Measurements from ENCODE around the gene ACTR3.

DNA sequence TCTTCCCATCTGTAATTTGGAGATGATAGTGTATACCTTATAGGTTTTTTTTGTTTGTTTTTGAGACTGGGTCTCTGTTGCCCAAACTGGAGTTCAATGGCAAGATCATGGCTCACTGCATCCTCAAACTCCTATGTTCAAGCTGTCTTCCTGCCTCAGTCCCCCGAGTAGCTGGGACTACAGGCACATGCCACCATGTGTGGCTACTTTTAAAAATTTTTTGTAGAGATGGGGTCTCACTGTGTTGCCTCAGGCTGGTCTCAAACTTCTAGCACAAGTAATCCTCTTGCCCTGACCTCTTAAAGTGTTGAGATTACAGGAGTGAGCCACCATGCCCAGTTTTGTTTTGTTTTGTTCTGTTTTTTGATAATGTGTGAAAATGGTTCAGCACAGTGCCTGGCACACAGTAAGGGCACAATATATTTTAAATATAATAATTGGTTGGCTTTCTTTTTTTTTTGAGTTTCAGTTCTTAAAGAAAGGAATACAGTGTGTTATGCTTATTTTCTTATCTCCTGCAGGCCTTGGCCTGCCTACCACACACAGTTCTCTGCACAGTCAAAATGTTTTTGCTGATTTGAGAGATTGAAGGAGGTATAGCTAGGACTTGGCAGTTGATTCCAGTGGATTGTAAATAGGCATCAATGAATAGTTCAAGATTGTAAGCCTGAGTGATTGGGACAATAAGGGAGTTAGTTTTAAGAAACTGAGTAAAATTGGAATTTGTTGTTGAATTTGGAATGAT is 6.1 kb downstream of the ACTR3 start:
- TF ChIP-seq TAF1 (IDR thresholded peaks at IDR 0.05; ENCODE audit: low read depth, low read length) (no peak), POLR2A (IDR thresholded peaks at IDR 0.05; ENCODE audit: low read depth, low read length) (no peak), POLR2AphosphoS5 (IDR thresholded peaks at IDR 0.05; ENCODE audit: low read depth, low read length) (no peak), SPI1 (IDR thresholded peaks at IDR 0.05; ENCODE audit: low read depth, low read length) (no peak), POU2F2 (IDR thresholded peaks at IDR 0.05; ENCODE audit: low read depth, low read length) (no peak)

Data from GM12891 (cell line).